Endodermal cell (in vitro differentiated cells): ENCODE data around the gene OCRL. TPM values are rescaled to one million over a fixed set of nuclear protein-coding genes. Genes with fewer than 3 reads are reported as not detected.

Experiments
- DNase-seq: peaks from one replicate; pipeline ENCODE4 v3.0.0-alpha.2; 2017
- H3K27ac ChIP-seq: 2 replicates; pipeline ENCODE4 v1.5.1; 2013; ENCODE audit warnings: mild to moderate bottlenecking, low read depth, low read length, moderate library complexity
- H3K27me3 ChIP-seq: 2 replicates; pipeline ENCODE4 v1.6.1; 2013; ENCODE audit warnings: mild to moderate bottlenecking, low read length, moderate library complexity; ENCODE audit not compliant: insufficient read depth, control insufficient read depth, poor library complexity, severe bottlenecking
- H3K36me3 ChIP-seq: 2 replicates; pipeline ENCODE4 v1.7.0; 2013; ENCODE audit warnings: mild to moderate bottlenecking, low read length, moderate library complexity; ENCODE audit not compliant: control insufficient read depth, insufficient read depth
- H3K4me1 ChIP-seq: one replicate; pipeline ENCODE4 v1.7.0; 2013; ENCODE audit warnings: low read length; ENCODE audit not compliant: control insufficient read depth, insufficient read depth
- H3K4me3 ChIP-seq: 2 replicates; pipeline ENCODE4 v1.5.1; 2013; ENCODE audit warnings: mild to moderate bottlenecking, low read length, moderate library complexity
- H3K9ac ChIP-seq: 2 replicates; pipeline ENCODE4 v1.6.1; 2013; ENCODE audit warnings: mild to moderate bottlenecking, low read length, moderate library complexity; ENCODE audit not compliant: poor library complexity, severe bottlenecking; ENCODE audit errors: extremely low read depth
- H3K9me3 ChIP-seq: 2 replicates; pipeline ENCODE4 v1.6.1; 2013; ENCODE audit warnings: mild to moderate bottlenecking, low read length, moderate library complexity; ENCODE audit not compliant: control insufficient read depth
- H3K27ac Mint-ChIP-seq: 2 replicates; pipeline ENCODE4 v1.8.0; 2020; ENCODE audit warnings: mixed read lengths
- H3K27me3 Mint-ChIP-seq: 2 replicates; pipeline ENCODE4 v1.8.0; 2021; ENCODE audit warnings: mild to moderate bottlenecking, mixed read lengths; ENCODE audit not compliant: insufficient read depth
- H3K36me3 Mint-ChIP-seq: 2 replicates; pipeline ENCODE4 v1.8.0; 2020; ENCODE audit warnings: low read depth, mixed read lengths
- H3K4me1 Mint-ChIP-seq: 2 replicates; pipeline ENCODE4 v1.8.0; 2020; ENCODE audit warnings: mixed read lengths
- H3K4me3 Mint-ChIP-seq: 2 replicates; pipeline ENCODE4 v1.8.0; 2020; ENCODE audit warnings: mild to moderate bottlenecking, moderate library complexity, mixed read lengths
- H3K9me3 Mint-ChIP-seq: 2 replicates; pipeline ENCODE4 v1.8.0; 2020; ENCODE audit warnings: mild to moderate bottlenecking, mixed read lengths
- WGBS, 2 experiments: methylation state at CpG; one replicate each; pipeline versions ENCODE4 v1.1.5 to v1.1.7; 2013; ENCODE audit warnings: missing lambda C conversion rate in 2 of 2, mixed read lengths in 1 of 2; ENCODE audit not compliant: insufficient coverage in 1 of 2, insufficient read length in 1 of 2; 5-methylcytosine and 5-hydroxymethylcytosine counted together
- total RNA-seq, 2 donors: library from RNA; stranded (reverse); fragmentation: NEBNext Ultra II Directional in 1 of 2; extraction: Animal tissue kit (Norgen Biotek cat#: 25700) in 1 of 2; gene quantifications; 2 replicates in 1 of 2; 3 replicates in 1 of 2; pipeline ENCODE4 v1.2.1, GENCODE V29; 2021
- TF ChIP-seq, protein P1 (sequence below): fragments of 200-600 bp; sonication (generic); conservative IDR thresholded peaks from 2 replicates; pipeline ENCODE4 v1.5.0; 2021; ENCODE audit warnings: antibody characterized with exemption, mild to moderate bottlenecking

The OCRL gene
- total RNA-seq, 2 donors from 2014 or later, result 14.2 to 27.0 TPM

DNA sequence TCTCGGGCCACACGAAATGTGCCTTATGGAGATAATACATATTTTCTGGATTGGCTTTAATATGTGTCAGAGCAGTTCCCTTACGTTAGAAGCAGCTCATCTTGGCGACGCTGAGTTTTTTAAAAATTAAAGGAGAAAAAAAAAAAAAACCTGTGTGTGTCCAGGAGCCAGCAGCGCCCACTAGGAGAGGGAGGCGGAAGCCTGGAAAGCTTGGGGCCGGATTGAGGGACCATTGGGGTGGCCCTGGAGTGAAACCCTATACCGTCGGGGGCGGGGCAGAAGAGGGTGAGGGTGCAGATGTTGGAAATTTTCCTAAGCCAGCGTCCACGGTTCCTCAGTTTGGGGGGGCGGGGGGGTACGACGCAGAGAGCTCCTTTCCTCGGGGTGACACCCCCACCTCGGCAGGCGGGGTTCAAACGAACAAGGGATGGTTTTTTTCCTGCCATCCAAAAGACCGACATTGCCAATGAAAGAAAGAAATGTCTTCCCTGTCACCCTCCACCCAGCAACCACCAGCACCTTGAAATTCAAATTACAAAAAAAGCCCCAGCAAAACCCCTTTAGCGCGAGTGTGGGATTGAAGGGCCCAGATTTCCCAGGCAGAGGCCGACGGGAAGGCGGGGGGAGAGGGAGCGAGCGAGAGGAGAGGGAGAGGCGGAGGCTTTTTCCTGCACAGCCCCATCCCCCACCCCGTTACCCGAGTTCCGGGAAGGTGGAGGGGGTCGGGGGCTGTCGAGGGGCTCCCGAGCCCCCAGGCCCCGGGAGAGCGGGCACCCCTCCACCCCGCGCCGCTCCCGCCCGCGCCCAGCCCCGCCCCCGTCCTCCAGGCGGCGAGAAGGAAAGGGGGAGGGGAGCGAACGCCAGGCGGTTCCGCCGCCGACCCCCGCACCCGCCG, 17.6 kb upstream of the OCRL start:
- Histone ChIP-seq H3K9me3 (no peaks in the 10 kb centered on the region), H3K9ac (peak overlapping the region; percentile 70), H3K4me1 (no peaks in the 10 kb centered on the region), H3K4me3 (peak overlapping the region; percentile 92), H3K27me3 (no peaks in the 10 kb centered on the region), H3K36me3 (no peaks in the 10 kb centered on the region), H3K27ac (peak overlapping the region; percentile 88)
- TF ChIP-seq, protein P1, sequence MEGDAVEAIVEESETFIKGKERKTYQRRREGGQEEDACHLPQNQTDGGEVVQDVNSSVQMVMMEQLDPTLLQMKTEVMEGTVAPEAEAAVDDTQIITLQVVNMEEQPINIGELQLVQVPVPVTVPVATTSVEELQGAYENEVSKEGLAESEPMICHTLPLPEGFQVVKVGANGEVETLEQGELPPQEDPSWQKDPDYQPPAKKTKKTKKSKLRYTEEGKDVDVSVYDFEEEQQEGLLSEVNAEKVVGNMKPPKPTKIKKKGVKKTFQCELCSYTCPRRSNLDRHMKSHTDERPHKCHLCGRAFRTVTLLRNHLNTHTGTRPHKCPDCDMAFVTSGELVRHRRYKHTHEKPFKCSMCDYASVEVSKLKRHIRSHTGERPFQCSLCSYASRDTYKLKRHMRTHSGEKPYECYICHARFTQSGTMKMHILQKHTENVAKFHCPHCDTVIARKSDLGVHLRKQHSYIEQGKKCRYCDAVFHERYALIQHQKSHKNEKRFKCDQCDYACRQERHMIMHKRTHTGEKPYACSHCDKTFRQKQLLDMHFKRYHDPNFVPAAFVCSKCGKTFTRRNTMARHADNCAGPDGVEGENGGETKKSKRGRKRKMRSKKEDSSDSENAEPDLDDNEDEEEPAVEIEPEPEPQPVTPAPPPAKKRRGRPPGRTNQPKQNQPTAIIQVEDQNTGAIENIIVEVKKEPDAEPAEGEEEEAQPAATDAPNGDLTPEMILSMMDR, result peak; percentile 54
- DNase-seq, result peak; percentile 81
- peak overlapping the region; percentile 87 for H3K27ac Mint-ChIP-seq
- H3K4me3 Mint-ChIP-seq, result peak overlapping the region; percentile 86
- peaks cover 2% of the 10 kb centered on the region for H3K36me3 Mint-ChIP-seq
- peaks cover 19% of the 10 kb centered on the region for H3K4me1 Mint-ChIP-seq
- peaks cover 5% of the 10 kb centered on the region for H3K27me3 Mint-ChIP-seq
- H3K9me3 Mint-ChIP-seq, result no peaks in the 10 kb centered on the region
- WGBS, 2 experiments, result 0 to 1% methylated on average over 1 to 23 of the region's 56 CpGs

DNA sequence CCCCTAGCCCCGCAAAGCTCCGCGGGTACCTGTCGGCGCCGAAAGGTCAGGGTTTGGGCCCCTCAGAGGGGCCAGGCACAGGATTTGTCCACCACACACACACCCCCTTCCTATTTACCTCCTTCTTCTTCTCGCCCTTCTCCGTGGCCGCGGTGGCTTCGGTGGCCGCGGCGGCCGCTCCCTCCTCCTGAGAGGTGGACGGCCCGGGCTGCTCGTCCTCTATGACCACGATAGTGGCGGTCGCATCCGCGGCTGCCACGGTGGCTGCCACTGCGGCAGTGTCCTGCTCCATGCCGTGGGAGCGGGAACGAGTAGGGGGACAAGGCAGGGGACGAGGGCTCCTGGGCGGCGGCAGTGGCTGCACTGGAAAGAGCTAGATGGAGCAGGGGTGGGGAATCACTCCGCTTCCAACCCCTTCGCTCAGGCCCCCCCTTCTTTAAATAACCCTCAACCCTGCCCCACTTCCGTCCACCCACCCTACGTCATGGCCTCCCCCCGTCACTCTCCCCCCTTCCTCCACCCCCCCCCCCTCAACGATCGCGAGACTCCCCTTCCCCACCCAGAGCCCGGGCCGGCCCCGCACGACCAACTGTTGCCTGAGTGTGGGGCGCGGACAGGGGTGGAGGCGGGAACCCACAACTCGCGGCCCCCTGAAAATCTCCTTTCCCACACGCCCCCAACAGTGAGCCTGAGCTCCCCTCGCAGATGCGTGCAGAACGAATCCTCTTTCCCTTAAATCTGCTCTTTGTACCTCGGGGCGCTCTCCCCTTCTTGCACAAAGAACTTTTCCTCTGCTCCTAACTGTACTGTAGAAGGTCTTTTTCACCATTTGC, 16.8 kb upstream of the OCRL start, which contains the start of gene SMARCA1:
SMARCA1 (minus strand) TSS at position 412 of the 833 bp plus-strand sequence; CDS start at position 292, 120 bp downstream.
- Mint-ChIP-seq H3K27me3 (peaks cover 5% of the 10 kb centered on the region), H3K9me3 (no peaks in the 10 kb centered on the region), H3K4me1 (peaks cover 19% of the 10 kb centered on the region), H3K36me3 (peaks cover 2% of the 10 kb centered on the region), H3K27ac (peak within 1 kb of the TSS; percentile 96), H3K4me3 (peak within 1 kb of the TSS; percentile 86)
- Histone ChIP-seq H3K36me3 (no peaks in the 10 kb centered on the region), H3K9me3 (no peaks in the 10 kb centered on the region), H3K4me3 (peak within 1 kb of the TSS; percentile 92), H3K27me3 (no peaks in the 10 kb centered on the region), H3K27ac (peak within 1 kb of the TSS; percentile 88), H3K4me1 (no peaks in the 10 kb centered on the region), H3K9ac (peak within 1 kb of the TSS; percentile 78)
- DNase-seq, result peak; percentile 75
- 0% methylated on average over 2 to 39 of the region's 54 CpGs for WGBS, 2 experiments
- TF ChIP-seq, protein P1, result no peak

DNA sequence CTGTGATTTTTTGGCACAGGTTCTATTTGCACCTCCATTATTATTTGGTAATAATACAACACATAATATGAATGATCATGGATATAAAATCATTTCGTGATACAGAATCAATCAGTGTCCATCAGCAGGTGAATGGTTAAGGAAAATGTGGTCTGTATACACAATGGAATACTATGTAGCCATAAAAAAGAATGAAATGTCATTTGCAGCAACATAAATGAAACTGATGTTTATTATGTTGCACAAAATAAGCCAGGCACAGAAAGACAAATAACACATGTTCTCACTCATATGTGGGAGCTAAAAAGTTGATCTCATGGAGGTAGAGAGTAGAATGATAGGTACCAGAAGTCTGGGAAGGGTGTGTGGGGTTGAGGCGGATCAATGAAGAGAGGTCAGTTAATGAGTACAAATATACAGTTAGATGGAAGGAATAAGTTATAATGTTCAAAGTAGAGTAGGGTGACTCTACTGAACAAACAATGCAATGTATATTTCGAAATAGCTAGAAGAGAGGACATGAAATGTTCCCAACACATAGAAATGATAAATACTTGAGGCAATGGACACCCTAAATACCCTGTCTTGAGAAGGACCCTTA, 15.7 kb upstream of the OCRL start:
- no peak for DNase-seq
- peaks cover 2% of the 10 kb centered on the region for H3K36me3 Mint-ChIP-seq
- Histone ChIP-seq H3K27ac (no peak overlapping the region), H3K27me3 (no peaks in the 10 kb centered on the region), H3K36me3 (no peaks in the 10 kb centered on the region), H3K9me3 (no peaks in the 10 kb centered on the region), H3K9ac (no peak overlapping the region), H3K4me3 (peak overlapping the region; percentile 74), H3K4me1 (no peaks in the 10 kb centered on the region)
- H3K27me3 Mint-ChIP-seq, result peaks cover 8% of the 10 kb centered on the region
- TF ChIP-seq, protein P1, result no peak
- H3K4me3 Mint-ChIP-seq, result peak overlapping the region; percentile 86
- no peak overlapping the region for H3K27ac Mint-ChIP-seq
- 98% methylated on average over 3 of the region's 3 CpGs; no CpG with 5 or more reads in 1 of the 2 experiments for WGBS, 2 experiments
- peaks cover 17% of the 10 kb centered on the region for H3K4me1 Mint-ChIP-seq
- no peaks in the 10 kb centered on the region for H3K9me3 Mint-ChIP-seq
